Measurements from ENCODE around the gene NCOR1. TPM values are rescaled to one million over a fixed set of nuclear protein-coding genes. Genes with fewer than 3 reads are reported as not detected.
"Not testable (repeated sequence)": the region's sequence is repeated elsewhere in the genome, so short reads cannot be mapped to it uniquely, and the experiment has no call there.

Gene NCOR1
- polyA plus RNA-seq, 12 donors, result 55.1 to 84.4 (median 67.2) TPM; not detected in 1

DNA sequence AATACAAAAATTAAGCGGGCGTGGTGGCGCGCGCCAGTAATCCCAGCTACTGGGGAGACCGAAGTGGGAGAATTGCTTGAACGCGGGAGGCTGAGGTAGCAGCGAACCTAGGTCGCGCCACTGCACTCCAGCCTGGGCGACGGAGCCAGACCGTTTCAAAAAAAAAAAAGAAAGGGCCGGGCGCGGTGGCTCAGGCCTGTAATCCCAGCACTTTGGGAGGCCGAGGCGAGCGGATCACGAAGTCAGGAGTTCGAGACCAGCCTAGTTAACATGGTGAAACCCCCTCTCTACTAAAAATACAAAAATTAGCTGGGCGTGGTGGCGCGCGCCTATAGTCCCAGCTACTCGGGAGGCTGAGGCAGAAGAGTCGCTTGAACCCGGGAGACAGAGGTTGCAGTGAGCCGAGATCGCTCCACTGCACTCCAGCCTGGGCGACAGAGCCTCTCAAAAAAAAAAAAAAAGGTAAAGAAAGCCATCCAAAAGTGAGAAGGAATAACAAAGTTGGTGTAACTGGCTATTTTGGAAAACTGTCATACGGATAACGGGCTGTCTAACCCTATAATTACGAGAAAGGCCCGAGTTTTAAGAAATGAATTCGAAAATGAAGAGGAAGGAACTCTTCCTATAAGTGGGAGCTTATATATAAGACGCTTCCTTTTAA, 1.1 kb upstream of the NCOR1 start:
- DNase-seq, result not testable (repeated sequence)

DNA sequence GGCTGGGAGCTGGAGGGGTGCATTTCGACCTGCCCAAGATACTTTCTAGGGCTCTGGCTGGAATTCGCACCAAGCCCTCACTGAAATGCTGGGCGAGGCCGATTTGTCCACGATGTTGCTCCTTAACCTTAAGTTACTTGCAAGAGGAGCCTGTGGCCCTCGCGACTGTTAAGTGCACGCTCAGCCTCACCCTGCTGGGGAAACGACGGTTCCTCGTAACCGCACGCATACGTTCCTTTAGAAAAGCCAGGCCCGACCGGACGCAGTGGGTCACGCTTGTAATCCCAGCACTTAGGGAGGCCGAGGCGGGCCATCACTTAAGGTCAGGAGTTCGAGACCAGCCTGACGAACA, 607 bp upstream of the NCOR1 start:
- DNase-seq, result no peak

DNA sequence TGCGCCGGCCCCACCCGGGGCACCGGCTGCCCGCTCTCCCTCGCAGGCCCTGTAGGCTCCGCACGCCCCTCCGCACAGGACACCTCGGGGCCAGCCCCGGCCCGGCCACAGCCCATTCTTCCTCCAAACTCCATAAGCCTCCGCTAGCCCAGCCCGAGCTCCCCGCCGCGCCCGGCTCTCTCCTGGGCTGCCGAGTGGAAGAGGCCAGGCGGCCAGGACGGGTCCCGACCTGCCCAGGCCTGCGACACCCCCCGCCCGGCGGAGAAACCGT, 397 bp downstream of the NCOR1 start:
- peak; percentile 31 for DNase-seq

DNA sequence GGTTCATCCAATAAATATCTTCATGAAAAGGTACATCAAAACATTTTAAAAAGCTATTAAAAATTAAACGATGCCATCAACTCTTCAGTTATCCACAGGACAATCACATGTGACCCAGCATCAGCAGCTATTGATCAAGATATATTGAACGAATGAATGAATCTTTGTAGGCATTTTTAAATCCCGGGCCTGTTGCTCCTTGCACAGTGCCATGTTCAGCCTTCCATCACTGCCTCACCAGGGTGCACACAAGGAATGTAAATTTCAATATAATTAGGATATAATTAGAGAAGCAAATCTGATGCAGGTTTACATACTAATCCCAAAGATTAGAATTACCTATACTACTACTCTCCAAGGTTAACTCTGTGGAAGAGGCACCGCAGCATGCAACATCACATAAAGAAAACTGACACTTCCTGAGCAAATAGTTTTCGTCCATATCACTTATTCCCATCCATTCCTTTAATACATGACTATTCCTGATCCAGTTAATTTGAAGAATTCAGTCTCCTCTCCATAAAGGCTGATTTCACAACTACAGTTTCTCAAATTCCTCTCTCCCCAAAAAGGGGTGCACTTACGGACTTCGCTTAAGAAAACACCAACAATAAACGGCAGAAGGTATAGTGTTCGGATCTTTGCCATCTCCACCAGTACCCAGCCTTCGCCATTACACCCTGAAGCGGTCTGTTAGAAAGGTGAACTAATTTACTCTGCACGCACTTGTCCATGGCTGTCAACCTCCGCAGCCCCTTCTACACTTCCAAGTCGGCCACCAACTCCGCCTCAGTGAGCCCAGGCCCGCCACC, 938 bp downstream of the NCOR1 start:
- DNase-seq, result no peak

DNA sequence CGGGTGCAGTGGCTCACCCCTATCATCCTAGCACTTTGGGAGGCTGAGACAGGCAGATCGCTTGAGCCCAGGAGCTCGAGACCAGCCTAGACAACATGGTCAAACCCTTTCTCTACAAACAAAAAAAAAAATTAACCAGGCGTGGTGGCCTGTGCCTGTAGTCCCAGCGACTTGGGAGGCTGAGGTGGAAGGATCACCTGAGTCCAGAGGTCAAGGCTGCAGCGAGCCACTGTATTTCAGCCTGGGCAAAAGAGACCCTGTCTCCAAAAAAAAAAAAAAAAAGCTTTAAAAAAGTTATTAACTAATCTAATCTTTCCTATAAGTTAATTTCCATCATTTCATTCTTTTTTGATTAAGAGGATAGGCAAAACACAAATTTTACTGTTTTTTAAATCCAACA, 2.5 kb downstream of the NCOR1 start:
- DNase-seq, result no peak

DNA sequence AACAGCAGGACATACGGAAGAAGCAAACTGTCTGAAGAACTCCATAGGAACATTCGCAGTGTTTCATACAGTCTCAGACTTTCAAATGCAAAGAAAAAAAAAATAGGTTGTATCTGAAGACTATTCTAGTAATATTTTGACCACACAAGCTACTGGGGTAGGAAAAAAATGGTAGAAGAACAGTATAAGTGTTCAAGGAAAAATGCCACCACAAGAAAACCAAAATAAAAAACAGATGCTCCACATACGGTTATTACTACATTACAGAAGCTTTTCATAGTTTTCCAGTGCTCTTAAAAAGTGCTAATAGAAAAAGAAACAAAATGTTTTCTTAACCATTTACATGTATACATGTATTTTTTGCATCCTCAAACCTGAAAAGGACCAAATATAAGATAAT, 3.7 kb downstream of the NCOR1 start:
- DNase-seq, result no peak

DNA sequence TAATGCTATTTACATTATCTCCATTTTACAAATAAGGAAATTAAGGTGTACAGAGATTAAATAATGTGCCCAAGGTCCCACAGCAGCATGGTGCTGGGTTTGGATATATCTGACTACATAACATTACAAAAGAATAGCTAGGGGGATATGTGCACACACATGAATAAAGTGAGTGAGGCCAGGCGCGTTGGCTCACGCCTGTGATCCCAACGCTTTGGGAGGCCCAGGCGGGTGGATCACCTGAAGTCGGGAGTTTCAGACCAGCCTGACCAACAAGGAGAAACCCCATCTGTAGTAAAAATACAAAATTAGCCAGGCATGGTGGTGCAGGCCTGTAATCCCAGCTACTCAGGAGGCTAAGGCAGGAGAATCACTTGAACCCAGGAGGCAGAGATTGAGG, 10.6 kb downstream of the NCOR1 start:
- DNase-seq, result not testable (repeated sequence)

DNA sequence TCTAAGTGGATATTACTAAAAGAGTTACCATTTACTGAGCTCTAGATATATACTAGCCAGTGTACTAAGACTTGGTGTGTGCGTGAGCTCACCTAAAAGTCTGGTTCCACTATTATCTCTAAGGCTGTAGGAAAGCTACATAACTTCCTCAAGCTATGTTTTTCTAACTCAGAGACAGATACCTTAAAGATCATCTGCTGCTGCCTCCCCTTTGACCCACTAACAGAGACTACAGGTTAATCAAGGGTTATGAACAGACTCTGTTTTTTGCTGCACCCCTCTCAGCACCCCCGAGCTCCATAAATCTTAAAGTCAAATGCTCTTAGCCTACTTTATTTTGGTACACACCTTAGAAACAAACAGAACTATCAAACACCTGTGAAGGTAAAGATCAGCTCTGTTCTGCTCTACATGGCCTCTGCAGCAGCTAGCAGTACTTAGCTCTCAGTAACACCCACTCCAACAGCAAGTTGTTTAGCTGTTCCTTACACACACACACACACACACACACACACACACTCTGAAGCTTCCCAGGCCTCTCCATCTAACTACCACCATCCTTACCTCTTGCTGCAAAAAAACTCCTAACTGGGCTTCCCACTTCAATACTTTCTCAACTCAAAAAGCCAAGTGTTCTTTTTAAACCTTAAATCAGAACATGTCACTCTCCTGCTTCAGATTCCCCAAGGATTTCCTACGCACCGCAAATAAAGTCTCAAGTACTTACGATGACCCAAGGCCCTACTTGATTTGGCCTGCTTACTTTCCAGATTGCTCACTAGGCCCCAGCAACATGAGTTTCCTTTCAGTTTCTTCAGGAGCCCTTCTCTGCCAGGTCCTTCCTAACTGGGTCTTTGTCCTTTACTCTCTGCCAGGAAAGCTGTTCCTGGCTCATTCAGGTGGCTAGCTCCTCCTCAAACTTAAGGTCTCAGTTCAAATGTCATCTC, 12.5 kb downstream of the NCOR1 start:
- not testable (repeated sequence) for DNase-seq

DNA sequence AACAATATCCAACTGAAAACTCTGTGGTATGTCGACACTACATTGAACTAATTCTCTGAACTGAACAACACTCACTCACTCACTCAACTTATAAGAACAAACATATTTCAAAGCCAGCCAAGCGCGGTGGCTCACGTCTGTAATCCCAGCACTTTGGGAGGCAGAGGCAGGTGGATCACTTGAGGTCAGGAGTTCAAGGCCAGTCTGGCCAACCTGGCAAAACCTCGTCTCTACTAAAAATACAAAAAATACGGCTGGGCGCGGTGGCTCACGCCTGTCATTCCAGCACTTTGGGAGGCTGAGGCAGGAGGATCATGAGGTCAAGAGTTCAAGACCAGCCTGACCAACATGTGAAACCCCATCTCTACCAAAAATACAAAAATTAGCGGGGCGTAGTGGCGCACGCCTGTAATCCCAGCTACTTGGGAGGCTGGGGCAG, 13.6 kb downstream of the NCOR1 start:
- DNase-seq, result not testable (repeated sequence)

DNA sequence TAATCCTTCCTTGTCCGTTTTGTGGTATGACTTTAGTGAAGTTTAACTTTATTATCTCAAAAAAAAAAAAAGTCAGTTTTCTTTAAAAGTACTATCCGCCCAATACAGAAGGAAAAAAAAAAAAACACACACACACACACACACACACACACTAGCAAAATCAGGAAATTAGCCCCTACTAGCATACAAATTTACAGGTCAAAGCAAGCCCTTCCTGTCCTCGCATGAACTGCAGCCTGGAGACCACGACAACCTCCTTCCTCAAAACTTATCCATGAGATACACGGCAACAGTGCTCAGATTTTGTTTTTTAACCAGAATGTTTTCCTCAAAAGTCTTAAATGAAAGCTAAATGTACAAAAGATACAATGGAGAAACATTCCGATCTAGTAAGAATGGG, 16.2 kb downstream of the NCOR1 start:
- DNase-seq, result no peak

DNA sequence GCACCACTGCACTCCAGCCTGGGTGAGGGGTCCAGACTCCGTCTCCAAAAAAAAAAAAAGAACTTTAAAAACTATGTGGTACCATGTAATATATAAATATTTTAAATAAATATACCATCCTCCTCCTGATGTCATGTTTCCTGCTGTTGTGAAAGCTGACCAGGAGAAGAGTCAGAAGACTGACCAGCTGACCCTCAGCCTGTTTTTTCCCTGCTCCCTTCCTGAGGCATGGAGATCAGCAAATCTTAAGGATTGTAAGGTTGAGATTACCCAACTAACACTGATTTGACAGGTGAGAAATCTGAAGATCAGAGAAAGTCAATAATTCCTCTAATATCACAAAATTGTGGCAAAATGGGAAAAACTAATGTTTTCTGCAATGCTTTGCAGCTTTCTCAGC, 18.1 kb downstream of the NCOR1 start:
- DNase-seq, result no peak

DNA sequence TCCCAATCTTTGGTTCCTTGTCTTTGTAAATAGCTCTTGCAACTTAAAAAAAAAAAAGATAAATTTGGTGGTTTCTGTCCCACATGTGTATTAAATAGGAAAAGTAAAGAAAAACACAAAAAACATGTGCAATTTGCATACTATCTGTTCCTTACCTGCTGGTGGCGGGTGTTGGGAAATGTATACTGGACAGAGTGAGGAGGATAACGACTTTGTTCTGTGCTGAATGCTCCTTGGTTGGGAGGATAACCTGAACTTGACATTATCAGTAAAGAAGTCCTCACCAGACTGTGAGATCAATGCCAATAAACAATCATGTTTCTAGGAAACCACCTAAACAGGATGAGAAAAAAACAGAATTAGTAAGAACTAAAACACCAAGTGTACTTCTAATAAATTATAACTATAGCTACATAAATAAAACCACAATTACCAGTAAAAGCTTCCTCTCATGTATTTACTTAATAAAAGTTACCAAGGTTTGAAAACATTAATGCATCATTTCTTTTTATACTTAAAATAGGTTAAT, 21.0 kb downstream of the NCOR1 start:
- not testable (repeated sequence) for DNase-seq

DNA sequence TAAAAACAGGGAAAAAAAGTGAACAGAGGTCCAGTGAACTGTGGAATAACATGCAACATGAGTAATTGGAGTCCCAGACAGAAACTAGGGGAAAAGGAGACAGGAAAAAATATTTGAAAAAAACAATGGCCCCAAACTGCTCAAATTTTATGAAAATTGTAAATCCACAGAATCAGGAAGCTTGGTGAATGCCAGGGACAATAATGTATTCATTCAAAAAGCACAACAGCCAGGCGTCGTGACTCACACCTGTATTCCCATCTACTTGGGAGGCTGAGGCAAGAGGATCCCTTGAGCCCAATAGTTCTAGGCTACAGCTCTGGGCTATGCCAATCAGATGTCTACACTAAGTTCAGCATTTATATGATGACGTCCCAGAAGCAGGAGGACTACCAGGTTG, 23.7 kb downstream of the NCOR1 start:
- no peak for DNase-seq

DNA sequence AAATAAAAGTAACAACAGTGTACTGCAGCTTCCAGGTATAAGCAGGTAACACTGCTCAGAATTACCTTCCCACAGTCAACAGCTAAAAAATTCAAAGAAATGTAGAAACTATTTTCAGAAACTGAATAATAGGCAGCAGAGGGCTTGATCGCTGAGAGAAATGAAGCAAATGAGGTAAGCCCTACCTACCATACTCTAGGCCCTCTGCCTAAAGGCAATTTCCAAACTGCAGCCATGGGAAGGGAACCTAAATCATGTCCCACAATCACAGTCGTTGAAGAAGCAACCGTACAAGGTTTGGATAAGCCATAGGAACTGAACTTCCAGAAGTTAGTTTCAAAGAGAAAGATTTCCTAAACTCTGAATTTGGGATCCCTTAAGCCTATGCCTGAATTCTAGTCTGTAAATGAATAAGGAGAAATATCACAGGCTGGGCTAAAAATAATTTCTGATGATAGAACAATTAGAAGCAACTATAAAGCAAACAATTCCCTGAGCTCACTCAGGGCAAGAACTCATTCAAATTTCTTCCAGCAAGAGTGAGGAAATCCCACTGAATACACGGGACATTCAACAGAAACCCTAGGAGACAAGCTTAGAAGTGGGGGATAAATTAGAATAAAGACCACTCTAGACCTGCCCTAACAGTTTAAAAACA, 24.5 kb downstream of the NCOR1 start:
- DNase-seq, result no peak

DNA sequence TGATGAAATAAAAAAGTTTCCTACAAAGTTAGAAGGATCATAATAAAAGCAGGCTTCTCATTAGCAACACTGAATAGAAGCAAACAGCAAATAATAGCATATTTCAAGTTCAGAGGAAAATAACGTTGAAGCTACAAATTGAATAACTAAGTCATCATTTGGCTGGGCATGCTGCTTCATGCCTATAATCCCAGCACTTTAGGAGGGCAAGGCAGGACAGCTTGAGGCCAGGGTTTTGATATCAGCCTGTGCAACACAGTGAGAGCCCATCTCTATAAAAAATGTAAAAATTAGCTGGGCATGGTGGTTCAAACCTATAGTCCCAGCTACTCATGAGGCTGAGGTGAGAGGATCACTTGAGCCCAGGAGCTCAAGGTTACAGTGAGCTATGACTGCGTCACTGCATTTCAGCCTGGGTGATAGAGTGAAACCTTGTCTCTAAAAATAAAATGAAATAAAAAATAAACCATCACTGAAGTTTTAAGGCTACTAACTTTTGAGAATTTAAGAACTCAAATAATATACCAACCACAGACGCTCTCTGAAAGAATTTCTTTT, 25.5 kb downstream of the NCOR1 start:
- no peak for DNase-seq

DNA sequence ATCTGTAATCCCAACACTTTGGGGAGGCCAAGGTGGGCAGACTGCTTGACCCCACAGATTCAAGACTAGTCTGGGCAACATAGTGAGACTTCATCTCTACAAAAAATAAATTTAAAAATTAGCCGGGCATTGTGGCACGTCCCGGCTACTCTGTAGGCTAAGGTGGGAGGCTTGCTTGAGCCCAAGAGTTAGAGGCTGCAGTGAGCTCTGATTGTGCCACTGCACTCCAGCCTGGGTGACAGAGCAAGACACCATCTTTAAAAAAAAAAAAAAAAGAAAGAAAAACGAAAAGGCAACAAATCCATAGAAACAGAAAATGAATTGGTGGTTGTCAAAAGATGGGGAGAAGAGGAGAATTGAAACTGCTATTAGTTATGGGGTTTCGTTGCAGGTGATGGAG, 27.7 kb downstream of the NCOR1 start:
- no peak for DNase-seq

DNA sequence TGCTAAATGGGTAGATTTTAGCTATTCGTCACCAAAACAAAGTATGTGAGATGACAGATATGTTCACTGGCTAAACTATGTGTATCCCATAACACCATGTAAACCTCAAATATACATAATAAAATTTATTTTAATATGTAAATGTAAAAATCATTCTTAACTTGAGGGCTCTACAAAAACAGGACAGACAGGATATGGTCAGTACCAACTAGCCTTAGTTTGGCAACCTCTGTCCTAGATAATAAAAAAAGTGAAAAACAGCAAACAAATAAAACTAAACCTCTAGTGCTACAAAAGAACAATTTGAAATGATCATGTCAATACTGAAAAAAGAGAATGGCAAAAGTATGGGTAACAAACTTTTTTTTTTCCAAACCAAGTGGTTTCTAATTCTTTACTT, 33.8 kb downstream of the NCOR1 start:
- no peak for DNase-seq

DNA sequence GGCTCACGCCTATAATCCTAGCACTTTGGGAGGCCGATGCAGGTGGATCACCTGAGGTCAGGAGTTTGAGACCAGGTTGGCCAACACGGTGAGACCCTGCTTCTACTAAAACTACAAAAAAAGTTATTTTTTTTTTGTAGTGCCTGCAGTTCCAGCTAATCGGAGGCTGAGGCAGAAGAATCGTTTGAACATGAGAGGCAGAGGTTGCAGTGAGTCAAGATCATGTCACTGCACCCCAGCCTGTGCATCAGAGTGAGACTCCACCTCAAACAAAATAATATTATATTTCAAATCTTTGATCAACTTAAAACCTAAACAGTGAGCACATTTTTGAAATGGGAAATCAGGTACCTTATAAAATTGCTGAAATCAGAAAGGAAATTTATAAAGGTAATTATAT, 36.5 kb downstream of the NCOR1 start:
- no peak for DNase-seq

DNA sequence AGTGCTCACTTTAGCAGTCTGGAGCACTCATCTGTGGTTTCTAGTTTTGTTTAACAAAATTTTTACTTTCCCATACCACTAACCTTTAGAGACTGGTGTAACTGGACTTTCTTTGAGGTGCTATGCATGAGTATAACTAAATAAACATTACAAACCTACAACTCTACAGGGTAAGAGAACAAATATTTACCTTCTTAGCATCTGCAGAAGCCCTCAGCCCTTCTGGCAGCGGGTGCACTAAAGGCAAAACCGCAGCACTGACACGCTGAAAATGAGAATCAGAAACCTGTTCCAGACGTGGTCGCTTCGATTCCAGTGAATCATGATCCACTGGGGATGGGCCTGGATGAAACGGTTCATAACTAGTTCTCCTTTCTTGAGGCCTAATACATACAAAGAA, 43.7 kb downstream of the NCOR1 start:
- no peak for DNase-seq

DNA sequence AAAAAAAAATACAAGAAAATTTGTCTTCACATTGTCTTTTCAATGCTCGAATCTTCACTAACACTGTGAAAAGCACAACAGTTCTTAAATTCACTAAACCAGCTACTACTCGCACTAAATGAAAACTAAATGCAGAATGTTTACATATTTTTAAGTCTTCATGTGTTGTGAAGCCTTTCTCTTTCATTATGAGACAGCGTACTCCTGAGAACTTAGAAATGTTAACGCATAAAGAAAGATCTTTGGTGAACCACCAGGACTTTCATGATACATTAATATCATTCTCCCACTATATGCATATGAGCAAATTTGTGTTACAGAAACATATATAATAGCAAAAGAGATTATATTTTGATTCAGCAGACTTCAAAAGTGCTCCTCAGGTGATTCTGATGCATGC, 48.6 kb downstream of the NCOR1 start:
- not testable (repeated sequence) for DNase-seq

DNA sequence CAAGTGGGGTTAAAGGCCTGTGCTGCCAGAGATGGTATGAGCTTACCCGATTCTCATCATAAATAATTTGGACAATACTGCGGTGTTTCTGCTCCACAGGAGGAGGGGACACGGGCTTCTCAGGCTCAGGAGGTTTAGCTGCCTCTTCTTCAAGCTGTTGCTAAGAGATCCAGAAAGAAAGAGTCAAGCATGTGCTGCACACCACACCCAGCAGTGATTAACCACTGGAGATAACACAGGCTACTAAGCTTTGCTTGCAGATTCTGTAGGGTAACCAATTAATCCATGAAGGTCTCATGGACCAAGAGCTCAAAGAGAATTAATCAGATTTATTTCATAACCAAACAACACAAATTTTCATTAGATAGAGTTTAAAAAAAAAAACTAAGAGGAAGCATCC, 56.6 kb downstream of the NCOR1 start:
- no peak for DNase-seq

DNA sequence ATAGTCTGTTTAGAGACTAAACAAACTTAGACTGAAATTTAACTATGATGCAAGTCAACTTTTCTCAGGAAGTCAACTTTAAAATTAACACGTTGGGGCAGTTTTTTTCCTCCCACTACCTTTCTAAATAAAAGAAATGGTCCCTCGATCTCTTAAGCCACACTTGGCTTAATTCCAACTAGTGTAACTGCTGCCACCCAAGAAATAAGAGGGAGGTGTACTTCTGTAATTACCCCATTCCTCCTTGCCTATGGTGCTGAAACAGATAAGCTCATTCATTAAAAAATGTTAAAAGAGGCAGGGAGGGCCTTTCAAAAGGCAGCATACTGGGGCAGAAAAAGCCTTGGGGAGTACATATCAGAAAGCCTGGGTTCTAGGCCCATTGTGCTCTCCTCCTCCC, 59.8 kb downstream of the NCOR1 start:
- no peak for DNase-seq

All from muscle of arm (tissue), 12 donors.